ENCODE results near the gene NUPR2.

Gene NUPR2

GRCh38 chr7:56079450-56080185, 36.6 kb downstream of the NUPR2 start:
- Histone ChIP-seq H3K27ac (ENCODE audit: extremely low read depth, low read depth, low read length) (no peak overlapping the region), H3K36me3 (ENCODE audit: control insufficient read depth in 2 of 2, insufficient read depth in 1 of 2, low read length in 2 of 2) (peaks cover 17 to 30% of the 10 kb centered on the region in 2 experiments; a peak in 2 of 3 replicates), H3K4me3 (ENCODE audit: low read depth, low read length) (no peak overlapping the region), H3K9me3 (ENCODE audit: control insufficient read depth, insufficient read depth, low read depth, low read length) (no peaks in the 10 kb centered on the region), H3K4me1 (ENCODE audit: control insufficient read depth, insufficient read depth, low read length) (no peaks in the 10 kb centered on the region)
- ChIA-PET POLR2A (no interaction called here), CTCF (interaction anchor here (1.0 kb wide), 1 partner anchor 248 kb away, joined by 3 read pairs; no protein-coding TSS in a partner anchor)
- TF ChIP-seq ZNF488 (tag by site-specific recombination; IDR thresholded peaks at IDR 0.05) (no peak), ZNF140 (tag by site-specific recombination; IDR thresholded peaks at IDR 0.05) (no peak), PBX3 (CRISPR knock-in tag; IDR thresholded peaks at IDR 0.05) (no peak), SP3 (tag by site-specific recombination; IDR thresholded peaks at IDR 0.05) (no peak), ZFP69B (tag by site-specific recombination; IDR thresholded peaks at IDR 0.05) (no peak), ZNF202 (tag by site-specific recombination; IDR thresholded peaks at IDR 0.05; ENCODE audit: borderline replicate concordance) (no peak), ZNF169 (tag by site-specific recombination; IDR thresholded peaks at IDR 0.05) (no peak), ZNF777 (tag by site-specific recombination; IDR thresholded peaks at IDR 0.05; ENCODE audit: borderline replicate concordance) (no peak), ZFP3 (tag by site-specific recombination; IDR thresholded peaks at IDR 0.05; ENCODE audit: low read depth) (no peak), ZNF639 (tag by site-specific recombination; IDR thresholded peaks at IDR 0.05) (no peak), ZNF274 (IDR thresholded peaks at IDR 0.05; ENCODE audit: low read length) (no peak), ZNF274 (tag by site-specific recombination; IDR thresholded peaks at IDR 0.05; ENCODE audit: borderline replicate concordance) (no peak), HOXD13 (CRISPR knock-in tag; IDR thresholded peaks at IDR 0.05; ENCODE audit: borderline replicate concordance) (no peak), ZNF391 (tag by site-specific recombination; IDR thresholded peaks at IDR 0.05; ENCODE audit: borderline replicate concordance, low read depth) (no peak), ZNF175 (tag by site-specific recombination; IDR thresholded peaks at IDR 0.05) (no peak), ZNF776 (tag by site-specific recombination; IDR thresholded peaks at IDR 0.05; ENCODE audit: borderline replicate concordance) (no peak), ZNF184 (tag by site-specific recombination; IDR thresholded peaks at IDR 0.05) (no peak), BCL11A (tag by site-specific recombination; IDR thresholded peaks at IDR 0.05; ENCODE audit: low read depth) (no peak), TRIM28 (IDR thresholded peaks at IDR 0.05; ENCODE audit: borderline replicate concordance, low read length) (no peak), ZNF792 (tag by site-specific recombination; IDR thresholded peaks at IDR 0.05) (no peak)

GRCh38 chr7:56078196-56078595, 38.0 kb downstream of the NUPR2 start:
- H3K36me3 ChIP-seq (ENCODE audit: control insufficient read depth in 2 of 2, insufficient read depth in 1 of 2, low read length in 2 of 2) = peaks cover 18 to 31% of the 10 kb centered on the region in 2 experiments; a peak in 2 of 3 replicates
- CTCF ChIA-PET = interaction anchor here (0.6 kb wide), 2 partner anchors 137 to 485 kb away, joined by 3 to 5 read pairs; no protein-coding TSS in a partner anchor
- no peak overlapping the region for H3K27ac ChIP-seq (ENCODE audit: extremely low read depth, low read depth, low read length)
- no peaks in the 10 kb centered on the region for H3K9me3 ChIP-seq (ENCODE audit: control insufficient read depth, insufficient read depth, low read depth, low read length)
- no peak overlapping the region for H3K4me3 ChIP-seq (ENCODE audit: low read depth, low read length)
- no peaks in the 10 kb centered on the region for H3K4me1 ChIP-seq (ENCODE audit: control insufficient read depth, insufficient read depth, low read length)
- POLR2A ChIA-PET = interaction anchor here (0.8 kb wide), 1 partner anchor 13 kb away, joined by 6 read pairs; no protein-coding TSS in a partner anchor
- TF ChIP-seq GLI2 (tag by site-specific recombination; IDR thresholded peaks at IDR 0.05; ENCODE audit: borderline replicate concordance, low read depth) = no peak
- TF ChIP-seq IKZF3 (tag by site-specific recombination; IDR thresholded peaks at IDR 0.05) = no peak
- no peak for TF ChIP-seq ZNF600 (tag by site-specific recombination; IDR thresholded peaks at IDR 0.05)
- no peak for TF ChIP-seq ZNF785 (tag by site-specific recombination; IDR thresholded peaks at IDR 0.05)
- TF ChIP-seq ZSCAN23 (tag by site-specific recombination; IDR thresholded peaks at IDR 0.05) = no peak
- TF ChIP-seq SCRT2 (tag by site-specific recombination; IDR thresholded peaks at IDR 0.05) = no peak
- no peak for TF ChIP-seq SALL2 (tag by site-specific recombination; IDR thresholded peaks at IDR 0.05; ENCODE audit: borderline replicate concordance)
- TF ChIP-seq TSHZ1 (tag by site-specific recombination; IDR thresholded peaks at IDR 0.05; ENCODE audit: borderline replicate concordance) = no peak
